ENCODE results near the gene APOL2.
A peak's percentile ranks its signal among the peaks of the same experiment; 100 is the strongest.
"Not testable (repeated sequence)": the region's sequence is repeated elsewhere in the genome, so short reads cannot be mapped to it uniquely, and the experiment has no call there.

The APOL2 gene

GRCh38 chr22:36250292-36250960, 11.1 kb upstream of the APOL2 start:
- H3K4me3 ChIP-seq (ENCODE audit: low read length); H3K36me3 ChIP-seq (ENCODE audit: control insufficient read depth, insufficient read depth, low read length, severe bottlenecking); DNase-seq (ENCODE audit: low read depth); H3K9ac ChIP-seq (ENCODE audit: low read length); H3K27me3 ChIP-seq (replicated peaks; ENCODE audit: control insufficient read depth, insufficient read depth, low read length): not testable (repeated sequence)
- peaks cover 11% of the 10 kb centered on the region for H3K9me3 ChIP-seq (ENCODE audit: control insufficient read depth, low read length)
- peaks cover 31% of the 10 kb centered on the region for H3K4me1 ChIP-seq (ENCODE audit: control insufficient read depth, insufficient read depth, low read length)

GRCh38 chr22:36249160-36249559, 9.8 kb upstream of the APOL2 start:
- Histone ChIP-seq H3K36me3 (ENCODE audit: control insufficient read depth, insufficient read depth, low read length, severe bottlenecking) (no peaks in the 10 kb centered on the region), H3K27me3 (replicated peaks; ENCODE audit: control insufficient read depth, insufficient read depth, low read length) (no peaks in the 10 kb centered on the region), H3K4me3 (ENCODE audit: low read length) (no peak overlapping the region), H3K4me1 (ENCODE audit: control insufficient read depth, insufficient read depth, low read length) (peaks cover 31% of the 10 kb centered on the region), H3K9ac (ENCODE audit: low read length) (no peak overlapping the region), H3K9me3 (ENCODE audit: control insufficient read depth, low read length) (peaks cover 11% of the 10 kb centered on the region)
- DNase-seq (ENCODE audit: low read depth) = no peak

GRCh38 chr22:36247955-36248354, 8.6 kb upstream of the APOL2 start:
- H3K4me3 ChIP-seq (ENCODE audit: low read length) = no peak overlapping the region
- H3K27me3 ChIP-seq (replicated peaks; ENCODE audit: control insufficient read depth, insufficient read depth, low read length) = no peaks in the 10 kb centered on the region
- no peak for DNase-seq (ENCODE audit: low read depth)
- H3K9ac ChIP-seq (ENCODE audit: low read length) = no peak overlapping the region
- H3K4me1 ChIP-seq (ENCODE audit: control insufficient read depth, insufficient read depth, low read length) = peaks cover 24% of the 10 kb centered on the region
- H3K36me3 ChIP-seq (ENCODE audit: control insufficient read depth, insufficient read depth, low read length, severe bottlenecking) = no peaks in the 10 kb centered on the region
- peaks cover 11% of the 10 kb centered on the region for H3K9me3 ChIP-seq (ENCODE audit: control insufficient read depth, low read length)

GRCh38 chr22:36246718-36247117, 7.4 kb upstream of the APOL2 start:
- H3K36me3 ChIP-seq (ENCODE audit: control insufficient read depth, insufficient read depth, low read length, severe bottlenecking) = no peaks in the 10 kb centered on the region
- no peaks in the 10 kb centered on the region for H3K27me3 ChIP-seq (replicated peaks; ENCODE audit: control insufficient read depth, insufficient read depth, low read length)
- DNase-seq (ENCODE audit: low read depth) = no peak
- no peak overlapping the region for H3K9ac ChIP-seq (ENCODE audit: low read length)
- H3K4me1 ChIP-seq (ENCODE audit: control insufficient read depth, insufficient read depth, low read length) = peaks cover 19% of the 10 kb centered on the region
- no peak overlapping the region for H3K4me3 ChIP-seq (ENCODE audit: low read length)
- peaks cover 11% of the 10 kb centered on the region for H3K9me3 ChIP-seq (ENCODE audit: control insufficient read depth, low read length)

- DNase-seq (ENCODE audit: low read depth) = no peak
- Histone ChIP-seq H3K9ac (ENCODE audit: low read length) (no peak overlapping the region), H3K9me3 (ENCODE audit: control insufficient read depth, low read length) (peaks cover 11% of the 10 kb centered on the region), H3K27me3 (replicated peaks; ENCODE audit: control insufficient read depth, insufficient read depth, low read length) (no peaks in the 10 kb centered on the region), H3K4me1 (ENCODE audit: control insufficient read depth, insufficient read depth, low read length) (peaks cover 19% of the 10 kb centered on the region), H3K36me3 (ENCODE audit: control insufficient read depth, insufficient read depth, low read length, severe bottlenecking) (no peaks in the 10 kb centered on the region), H3K4me3 (ENCODE audit: low read length) (no peak overlapping the region)
Observed at GRCh38 chr22:36245805-36246356, 6.6 kb upstream of the APOL2 start.

- no peaks in the 10 kb centered on the region for H3K36me3 ChIP-seq (ENCODE audit: control insufficient read depth, insufficient read depth, low read length, severe bottlenecking)
- peak overlapping the region; percentile 8 for H3K4me3 ChIP-seq (ENCODE audit: low read length)
- peaks cover 11% of the 10 kb centered on the region for H3K9me3 ChIP-seq (ENCODE audit: control insufficient read depth, low read length)
- peak overlapping the region; percentile 18 for H3K9ac ChIP-seq (ENCODE audit: low read length)
- DNase-seq (ENCODE audit: low read depth) = peak; percentile 64
- H3K4me1 ChIP-seq (ENCODE audit: control insufficient read depth, insufficient read depth, low read length) = peaks cover 22% of the 10 kb centered on the region
- no peaks in the 10 kb centered on the region for H3K27me3 ChIP-seq (replicated peaks; ENCODE audit: control insufficient read depth, insufficient read depth, low read length)
Observed at GRCh38 chr22:36244522-36245391, 5.4 kb upstream of the APOL2 start.

- DNase-seq (ENCODE audit: low read depth) = no peak
- Histone ChIP-seq H3K9me3 (ENCODE audit: control insufficient read depth, low read length) (peaks cover 6% of the 10 kb centered on the region), H3K4me3 (ENCODE audit: low read length) (peak overlapping the region; percentile 8), H3K36me3 (ENCODE audit: control insufficient read depth, insufficient read depth, low read length, severe bottlenecking) (no peaks in the 10 kb centered on the region), H3K4me1 (ENCODE audit: control insufficient read depth, insufficient read depth, low read length) (peaks cover 24% of the 10 kb centered on the region), H3K27me3 (replicated peaks; ENCODE audit: control insufficient read depth, insufficient read depth, low read length) (no peaks in the 10 kb centered on the region), H3K9ac (ENCODE audit: low read length) (peak overlapping the region; percentile 18)
Observed at GRCh38 chr22:36243986-36244385, 4.7 kb upstream of the APOL2 start.

GRCh38 chr22:36239150-36239400, 252 bp downstream of the APOL2 start:
- peaks cover 56% of the 10 kb centered on the region for H3K4me1 ChIP-seq (ENCODE audit: control insufficient read depth, insufficient read depth, low read length)
- no peaks in the 10 kb centered on the region for H3K9me3 ChIP-seq (ENCODE audit: control insufficient read depth, low read length)
- peaks cover 18% of the 10 kb centered on the region for H3K36me3 ChIP-seq (ENCODE audit: control insufficient read depth, insufficient read depth, low read length, severe bottlenecking)
- no peak for DNase-seq (ENCODE audit: low read depth)
- H3K4me3 ChIP-seq (ENCODE audit: low read length) = peak overlapping the region; percentile 89
- peak overlapping the region; percentile 93 for H3K9ac ChIP-seq (ENCODE audit: low read length)
- H3K27me3 ChIP-seq (replicated peaks; ENCODE audit: control insufficient read depth, insufficient read depth, low read length) = no peaks in the 10 kb centered on the region

GRCh38 chr22:36238373-36239149, 766 bp downstream of the APOL2 start:
- peaks cover 18% of the 10 kb centered on the region for H3K36me3 ChIP-seq (ENCODE audit: control insufficient read depth, insufficient read depth, low read length, severe bottlenecking)
- DNase-seq (ENCODE audit: low read depth) = peak; percentile 56
- no peaks in the 10 kb centered on the region for H3K9me3 ChIP-seq (ENCODE audit: control insufficient read depth, low read length)
- H3K4me3 ChIP-seq (ENCODE audit: low read length) = peak overlapping the region; percentile 89
- H3K9ac ChIP-seq (ENCODE audit: low read length) = peak overlapping the region; percentile 93
- H3K4me1 ChIP-seq (ENCODE audit: control insufficient read depth, insufficient read depth, low read length) = peaks cover 54% of the 10 kb centered on the region
- H3K27me3 ChIP-seq (replicated peaks; ENCODE audit: control insufficient read depth, insufficient read depth, low read length) = no peaks in the 10 kb centered on the region

- peak; percentile 65 for DNase-seq (ENCODE audit: low read depth)
- peak overlapping the region; percentile 93 for H3K9ac ChIP-seq (ENCODE audit: low read length)
- H3K27me3 ChIP-seq (replicated peaks; ENCODE audit: control insufficient read depth, insufficient read depth, low read length) = no peaks in the 10 kb centered on the region
- H3K36me3 ChIP-seq (ENCODE audit: control insufficient read depth, insufficient read depth, low read length, severe bottlenecking) = peaks cover 27% of the 10 kb centered on the region
- H3K9me3 ChIP-seq (ENCODE audit: control insufficient read depth, low read length) = no peaks in the 10 kb centered on the region
- peak overlapping the region; percentile 89 for H3K4me3 ChIP-seq (ENCODE audit: low read length)
- peaks cover 54% of the 10 kb centered on the region for H3K4me1 ChIP-seq (ENCODE audit: control insufficient read depth, insufficient read depth, low read length)
Observed at GRCh38 chr22:36237462-36238372, 1.6 kb downstream of the APOL2 start.
